Daoy (cell line): Measurements from ENCODE around the gene SPP2. TPM values are rescaled to one million over a fixed set of nuclear protein-coding genes. Genes with fewer than 3 reads are reported as not detected.

Experiments used
- DNase-seq: peaks from one replicate; pipeline ENCODE4 v3.0.0-alpha.2; 2015; ENCODE audit warnings: low read depth
- total RNA-seq: library from RNA; depleted of rRNA; stranded (reverse); fragments of >200 nt; shearing (Covaris generic); gene quantifications from 2 replicates; pipeline ENCODE4 v1.2.3, GENCODE V29; 2014

The SPP2 gene
- total RNA-seq, 1 experiment from 2014 or later: not detected

GRCh38 chr2:234038076-234038802, 12.3 kb upstream of the SPP2 start:
- no peak for DNase-seq

- DNase-seq: peak; percentile 47
Measured at GRCh38 chr2:234044157-234044556, 6.3 kb upstream of the SPP2 start.

- no peak for DNase-seq
Measured at GRCh38 chr2:234046521-234046920, 4.0 kb upstream of the SPP2 start.

GRCh38 chr2:234047361-234047760, 3.1 kb upstream of the SPP2 start:
- no peak for DNase-seq

- DNase-seq: no peak
Measured at GRCh38 chr2:234048049-234048448, 2.5 kb upstream of the SPP2 start.

GRCh38 chr2:234051374-234052070, 1.0 kb downstream of the SPP2 start:
- DNase-seq: no peak

- DNase-seq: no peak
Measured at GRCh38 chr2:234058881-234059280, 8.4 kb downstream of the SPP2 start.

- no peak for DNase-seq
Measured at GRCh38 chr2:234060236-234060635, 9.7 kb downstream of the SPP2 start.

- no peak for DNase-seq
Measured at GRCh38 chr2:234061624-234062257, 11.2 kb downstream of the SPP2 start.

GRCh38 chr2:234066587-234066986, 16.1 kb downstream of the SPP2 start:
- no peak for DNase-seq

GRCh38 chr2:234071664-234072063, 21.2 kb downstream of the SPP2 start:
- no peak for DNase-seq

GRCh38 chr2:234072454-234072853, 22.0 kb downstream of the SPP2 start:
- no peak for DNase-seq

- DNase-seq: no peak
Measured at GRCh38 chr2:234074751-234075517, 24.4 kb downstream of the SPP2 start.

- DNase-seq: no peak
Measured at GRCh38 chr2:234075518-234075915, 25.0 kb downstream of the SPP2 start.

GRCh38 chr2:234075947-234076346, 25.4 kb downstream of the SPP2 start:
- no peak for DNase-seq

- no peak for DNase-seq
Measured at GRCh38 chr2:234076451-234076850, 25.9 kb downstream of the SPP2 start.

- no peak for DNase-seq
Measured at GRCh38 chr2:234078129-234078528, 27.6 kb downstream of the SPP2 start.

GRCh38 chr2:234081970-234082822, 31.7 kb downstream of the SPP2 start:
- no peak for DNase-seq

- no peak for DNase-seq
Measured at GRCh38 chr2:234083572-234084348, 33.3 kb downstream of the SPP2 start.

GRCh38 chr2:234091432-234091879, 41.0 kb downstream of the SPP2 start:
- DNase-seq: peak; percentile 22
